Vagina (tissue), 2 donors: ENCODE data around the gene RTP4.

Experiments
- POLR2A ChIP-seq, 2 donors: fragments of 450-650 bp; IDR thresholded peaks; one replicate each; pipeline ENCODE4 v1.6.1; 2017; ENCODE audit warnings: antibody characterized with exemption in 2 of 2, mild to moderate bottlenecking in 2 of 2, moderate library complexity in 2 of 2
- TF ChIP-seq, protein P1 (sequence below), 3 experiments: fragments of 450-650 bp in 2 of 3; fragments of 200-600 bp in 1 of 3; sonication (generic) in 1 of 3; IDR thresholded peaks; one replicate each; pipeline ENCODE4 v1.5.1; 2017 to 2019; ENCODE audit warnings: antibody characterized with exemption in 3 of 3, mild to moderate bottlenecking in 2 of 3, moderate library complexity in 2 of 3

DNA sequence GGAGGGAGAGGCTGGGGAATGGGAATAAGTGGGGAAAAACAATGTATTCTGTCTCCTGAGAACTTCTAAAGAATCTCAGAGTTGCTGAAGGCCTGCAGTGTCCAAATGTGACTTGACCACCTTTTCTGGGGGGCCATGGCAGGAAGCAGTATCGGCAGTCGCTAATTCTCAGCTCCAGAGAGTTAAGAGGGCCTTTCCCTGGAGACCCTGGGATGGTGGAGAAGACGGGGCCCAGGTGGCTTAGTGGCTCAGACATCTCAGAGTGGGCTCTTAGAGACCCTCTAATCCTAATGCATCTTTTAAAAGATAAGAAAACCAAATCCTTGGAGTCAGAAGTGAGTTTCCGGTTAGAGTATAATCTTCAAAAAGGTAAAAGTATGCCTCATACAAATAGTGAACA is 15.1 kb downstream of the RTP4 start:
- TF ChIP-seq, protein P1, sequence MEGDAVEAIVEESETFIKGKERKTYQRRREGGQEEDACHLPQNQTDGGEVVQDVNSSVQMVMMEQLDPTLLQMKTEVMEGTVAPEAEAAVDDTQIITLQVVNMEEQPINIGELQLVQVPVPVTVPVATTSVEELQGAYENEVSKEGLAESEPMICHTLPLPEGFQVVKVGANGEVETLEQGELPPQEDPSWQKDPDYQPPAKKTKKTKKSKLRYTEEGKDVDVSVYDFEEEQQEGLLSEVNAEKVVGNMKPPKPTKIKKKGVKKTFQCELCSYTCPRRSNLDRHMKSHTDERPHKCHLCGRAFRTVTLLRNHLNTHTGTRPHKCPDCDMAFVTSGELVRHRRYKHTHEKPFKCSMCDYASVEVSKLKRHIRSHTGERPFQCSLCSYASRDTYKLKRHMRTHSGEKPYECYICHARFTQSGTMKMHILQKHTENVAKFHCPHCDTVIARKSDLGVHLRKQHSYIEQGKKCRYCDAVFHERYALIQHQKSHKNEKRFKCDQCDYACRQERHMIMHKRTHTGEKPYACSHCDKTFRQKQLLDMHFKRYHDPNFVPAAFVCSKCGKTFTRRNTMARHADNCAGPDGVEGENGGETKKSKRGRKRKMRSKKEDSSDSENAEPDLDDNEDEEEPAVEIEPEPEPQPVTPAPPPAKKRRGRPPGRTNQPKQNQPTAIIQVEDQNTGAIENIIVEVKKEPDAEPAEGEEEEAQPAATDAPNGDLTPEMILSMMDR (IDR thresholded peaks at IDR 0.05) = no peak
- no peak for TF ChIP-seq POLR2A (IDR thresholded peaks at IDR 0.05)
